Fibroblast of the aortic adventitia (primary cell): Measurements from ENCODE around the gene SUPT4H1. TPM values are rescaled to one million over a fixed set of nuclear protein-coding genes. Genes with fewer than 3 reads are reported as not detected.
A peak's percentile ranks its signal among the peaks of the same experiment; 100 is the strongest.

Experiments
- DNase-seq: peaks from one replicate; pipeline ENCODE4 v3.0.0-alpha.2; 2010; ENCODE audit warnings: low read depth
- H3K4me3 ChIP-seq: 2 replicates; pipeline ENCODE4 v1.5.1; 2011; ENCODE audit warnings: low read depth, mild to moderate bottlenecking, control low read depth, low read length, moderate library complexity
- CTCF ChIP-seq: IDR thresholded peaks from 2 replicates; pipeline ENCODE4 v1.5.1; 2011; ENCODE audit warnings: mild to moderate bottlenecking, low read length, control low read depth, inconsistent platforms; ENCODE audit not compliant: insufficient read depth
- total RNA-seq: library from RNA; depleted of rRNA; stranded (reverse); fragments of >200 nt; gene quantifications from 2 replicates; pipeline ENCODE4 v1.2.3, GENCODE V29; 2012; ENCODE audit warnings: low replicate concordance

Gene SUPT4H1
- total RNA-seq, 1 donor = 34.9 TPM

DNA sequence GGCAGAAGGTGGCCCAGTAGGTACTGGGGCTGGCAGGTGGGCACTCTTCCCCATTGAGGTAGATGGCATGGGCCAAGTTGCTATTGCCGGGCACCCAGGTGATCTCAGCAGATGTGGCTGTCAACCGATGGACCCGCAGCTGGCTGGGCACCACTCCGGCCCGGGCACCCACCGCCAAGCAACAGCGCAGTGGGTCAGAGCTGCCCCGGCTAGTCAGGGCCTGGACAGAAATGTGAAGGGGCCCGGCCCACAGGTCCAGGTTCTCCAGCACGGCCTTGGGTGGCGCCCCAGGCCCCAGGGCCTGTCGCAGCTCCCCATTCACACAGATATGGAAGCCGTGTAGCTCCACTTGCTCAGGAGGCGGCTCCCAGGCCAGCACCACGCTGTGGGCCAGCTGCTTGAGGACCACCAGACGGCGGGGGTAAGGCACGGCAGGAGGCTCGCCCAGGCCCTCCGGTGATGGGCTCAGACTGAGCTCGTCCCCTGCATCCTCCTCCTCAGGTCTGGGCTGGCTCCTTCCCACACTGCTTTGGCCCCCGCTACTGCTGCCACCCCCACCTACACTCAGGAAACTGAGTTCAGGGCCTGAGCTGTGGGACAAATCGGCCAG is 39.9 kb downstream of the SUPT4H1 start:
- no peak for TF ChIP-seq CTCF
- H3K4me3 ChIP-seq = no peak overlapping the region
- DNase-seq = no peak

- DNase-seq = no peak
- no peak for TF ChIP-seq CTCF
- H3K4me3 ChIP-seq = no peak overlapping the region
Measured at GRCh38 chr17:58311429-58311894, 40.5 kb downstream of the SUPT4H1 start.

DNA sequence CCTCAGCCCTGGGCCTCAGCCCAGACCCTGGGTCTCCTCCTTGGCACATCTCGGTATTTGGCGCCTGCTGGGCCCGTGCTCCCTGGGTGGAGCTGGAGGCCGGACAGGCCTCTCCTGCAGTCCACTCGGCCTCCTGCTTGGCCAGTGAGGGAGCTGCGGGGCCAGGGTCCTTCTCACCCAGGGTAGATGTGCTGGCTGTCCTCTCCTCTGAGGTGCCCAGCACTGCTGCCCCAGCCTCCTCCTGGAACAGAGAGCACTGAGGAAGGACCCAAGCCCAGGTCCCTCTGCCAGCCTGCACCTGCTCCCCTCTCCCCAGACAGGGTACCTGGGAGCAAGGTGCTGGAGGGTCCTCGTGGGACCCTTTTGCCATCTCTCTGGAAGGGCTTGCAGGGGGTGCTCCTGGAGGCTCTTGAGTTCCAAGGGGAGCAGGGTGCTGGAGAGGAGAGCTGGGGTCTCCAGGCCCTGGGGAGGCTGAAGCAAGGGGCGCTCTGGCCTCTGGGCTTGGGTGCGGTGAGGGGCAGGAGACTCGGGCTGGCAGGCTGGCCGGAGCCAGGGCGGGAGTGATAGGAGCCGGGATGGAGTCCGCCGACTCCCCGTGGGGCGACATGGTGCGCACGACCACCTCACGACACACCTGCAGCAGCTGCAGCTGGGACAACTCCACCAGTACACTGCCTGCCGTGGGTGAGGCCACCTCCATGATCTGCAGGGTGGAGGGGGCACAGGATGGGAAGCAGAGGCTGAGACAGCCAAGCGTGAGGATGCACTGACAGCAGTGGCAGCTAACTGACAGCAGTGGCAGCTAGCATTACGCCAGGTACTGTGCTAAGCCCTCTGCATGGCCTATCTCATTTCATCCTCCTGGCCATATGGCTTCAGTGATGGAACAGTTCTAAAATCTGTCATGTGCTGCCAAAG is 41.2 kb downstream of the SUPT4H1 start:
- no peak for DNase-seq
- no peak overlapping the region for H3K4me3 ChIP-seq
- TF ChIP-seq CTCF = no peak

DNA sequence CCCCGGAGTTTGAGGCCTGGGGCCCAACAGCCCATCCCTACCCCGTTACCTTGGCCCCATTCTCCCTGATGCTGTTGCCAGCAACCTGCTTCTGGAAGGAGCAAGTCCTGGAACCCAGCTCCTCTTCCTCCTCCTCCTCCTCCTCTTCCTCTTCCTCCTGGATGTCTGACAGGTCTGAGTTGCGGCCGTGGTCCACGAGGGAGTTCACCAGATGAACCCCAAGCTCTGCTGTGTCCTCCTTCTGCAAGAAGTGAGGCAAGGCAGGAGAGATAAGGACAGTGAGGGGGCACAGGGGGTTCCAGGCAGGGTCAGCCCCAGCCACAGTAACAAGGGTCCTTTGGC is 42.1 kb downstream of the SUPT4H1 start:
- no peak overlapping the region for H3K4me3 ChIP-seq
- DNase-seq = no peak
- TF ChIP-seq CTCF = no peak

DNA sequence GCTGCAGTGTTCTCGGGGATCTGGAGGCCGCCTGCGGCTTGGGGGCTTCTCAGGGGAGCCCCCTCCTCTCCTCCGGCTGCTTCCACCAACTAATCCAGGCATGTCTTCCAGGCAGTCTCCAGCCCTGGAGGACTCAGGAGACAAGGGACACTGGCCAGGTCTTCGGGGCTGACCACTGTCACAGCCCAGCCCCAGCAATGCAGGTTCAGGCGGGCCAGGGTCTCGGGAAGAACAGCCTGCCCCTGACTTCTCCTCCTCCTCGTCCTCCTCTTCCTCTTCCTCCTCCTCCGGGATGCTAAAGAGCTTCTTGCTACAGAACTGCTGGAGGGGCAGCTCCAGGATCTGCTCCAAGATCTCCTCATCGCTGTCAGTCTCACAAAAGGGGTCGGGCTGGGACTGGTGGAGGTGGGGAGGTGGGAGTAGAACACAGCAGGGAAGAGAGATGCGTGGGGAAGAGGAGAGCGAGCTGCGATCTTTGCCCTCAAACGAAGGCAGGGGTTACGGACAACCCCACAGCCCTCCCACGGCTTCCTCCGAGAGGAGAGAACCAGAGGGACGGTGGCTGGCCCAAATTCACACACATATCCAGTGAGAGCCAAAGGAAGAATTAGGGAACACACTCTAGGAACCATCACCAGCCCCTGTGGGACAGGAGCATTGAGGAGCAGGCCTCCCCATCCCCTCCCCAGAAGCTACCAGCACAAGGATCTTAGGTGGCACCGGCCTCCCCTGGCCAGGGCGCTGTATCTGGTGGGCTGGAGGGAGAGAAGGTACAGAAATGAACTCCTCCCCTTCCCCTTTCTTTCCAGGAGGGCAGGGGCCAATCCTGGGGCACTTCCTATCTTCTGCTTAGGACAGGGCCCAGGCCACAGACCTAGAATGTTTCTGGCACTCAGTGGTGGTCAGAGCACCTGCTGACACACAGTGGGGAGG is 42.8 kb downstream of the SUPT4H1 start:
- TF ChIP-seq CTCF = no peak
- DNase-seq = no peak
- no peak overlapping the region for H3K4me3 ChIP-seq

- peak; percentile 22 for TF ChIP-seq CTCF
- no peak for DNase-seq
- H3K4me3 ChIP-seq = no peak overlapping the region
Measured at GRCh38 chr17:58308173-58308984, 43.6 kb downstream of the SUPT4H1 start.
